HG02852 (cell line): ENCODE data around the gene DISC1.

Source experiments
- ATAC-seq: cut with Tn5 transposase; IDR thresholded peaks from one replicate; pipeline ENCODE4 v1.9.1; 2021; ENCODE audit warnings: mild to moderate bottlenecking, moderate library complexity; ENCODE audit not compliant: unreplicated experiment

Gene DISC1

GRCh38 chr1:232018231-232019025 is 391.8 kb downstream of the DISC1 start:
- no peak for ATAC-seq

- ATAC-seq, result no peak
These were observed 392.4 kb downstream of the DISC1 start for GRCh38 chr1:232019026-232019340.

- no peak for ATAC-seq
These were observed 393.8 kb downstream of the DISC1 start for GRCh38 chr1:232020352-232020751.

- ATAC-seq, result no peak
These were observed 402.7 kb downstream of the DISC1 start for GRCh38 chr1:232029315-232029714.

- ATAC-seq, result no peak
These were observed 404.6 kb downstream of the DISC1 start for GRCh38 chr1:232031156-232031555.

- no peak for ATAC-seq
These were observed 406.7 kb downstream of the DISC1 start for GRCh38 chr1:232033285-232033684.

- no peak for ATAC-seq
These were observed 408.0 kb downstream of the DISC1 start for GRCh38 chr1:232034556-232034955.

- no peak for ATAC-seq
These were observed 409.8 kb downstream of the DISC1 start for GRCh38 chr1:232036181-232036933.

GRCh38 chr1:232037774-232038388 is 411.3 kb downstream of the DISC1 start:
- ATAC-seq, result no peak

GRCh38 chr1:232038706-232039677 is 412.4 kb downstream of the DISC1 start:
- ATAC-seq, result no peak

GRCh38 chr1:232040260-232040659 is 413.7 kb downstream of the DISC1 start:
- no peak for ATAC-seq

GRCh38 chr1:232044728-232045127 is 418.1 kb downstream of the DISC1 start:
- no peak for ATAC-seq

GRCh38 chr1:232045139-232045994 is 418.8 kb downstream of the DISC1 start:
- ATAC-seq, result no peak

GRCh38 chr1:232046451-232047306 is 420.1 kb downstream of the DISC1 start:
- ATAC-seq, result no peak

- no peak for ATAC-seq
These were observed 420.9 kb downstream of the DISC1 start for GRCh38 chr1:232047473-232047872.

- no peak for ATAC-seq
These were observed 421.9 kb downstream of the DISC1 start for GRCh38 chr1:232048481-232048880.

GRCh38 chr1:232049335-232049734 is 422.7 kb downstream of the DISC1 start:
- ATAC-seq, result no peak

- no peak for ATAC-seq
These were observed 430.8 kb downstream of the DISC1 start for GRCh38 chr1:232057217-232057895.
